Skeletal muscle satellite cell (primary cell): ENCODE data around the gene DENND4A.
A peak's percentile ranks its signal among the peaks of the same experiment; 100 is the strongest.
"Not testable (repeated sequence)": the region's sequence is repeated elsewhere in the genome, so short reads cannot be mapped to it uniquely, and the experiment has no call there.

Experiments used
- H3K27me3 ChIP-seq: 2 replicates; pipeline ENCODE4 v1.7.0; 2013; ENCODE audit warnings: low read length; ENCODE audit not compliant: control insufficient read depth, insufficient read depth
- H3K36me3 ChIP-seq: 2 replicates; pipeline ENCODE4 v1.7.0; 2013; ENCODE audit warnings: mild to moderate bottlenecking, control low read depth, low read length; ENCODE audit not compliant: insufficient read depth
- H3K4me1 ChIP-seq: 2 replicates; pipeline ENCODE4 v1.7.0; 2013; ENCODE audit warnings: low read length; ENCODE audit not compliant: control insufficient read depth, insufficient read depth
- H3K4me2 ChIP-seq: 2 replicates; pipeline ENCODE4 v1.7.0; 2013; ENCODE audit warnings: mild to moderate bottlenecking, low read length
- H3K4me3 ChIP-seq: 2 replicates; pipeline ENCODE4 v1.7.0; 2013; ENCODE audit warnings: low read length
- H3K9ac ChIP-seq: 2 replicates; pipeline ENCODE4 v1.7.0; 2013; ENCODE audit warnings: mild to moderate bottlenecking, low read depth, low read length, moderate library complexity
- H3K9me3 ChIP-seq: replicated peaks from 2 replicates; pipeline ENCODE4 v1.7.0; 2013; ENCODE audit warnings: mild to moderate bottlenecking, control low read depth, low read length

The DENND4A gene

DNA sequence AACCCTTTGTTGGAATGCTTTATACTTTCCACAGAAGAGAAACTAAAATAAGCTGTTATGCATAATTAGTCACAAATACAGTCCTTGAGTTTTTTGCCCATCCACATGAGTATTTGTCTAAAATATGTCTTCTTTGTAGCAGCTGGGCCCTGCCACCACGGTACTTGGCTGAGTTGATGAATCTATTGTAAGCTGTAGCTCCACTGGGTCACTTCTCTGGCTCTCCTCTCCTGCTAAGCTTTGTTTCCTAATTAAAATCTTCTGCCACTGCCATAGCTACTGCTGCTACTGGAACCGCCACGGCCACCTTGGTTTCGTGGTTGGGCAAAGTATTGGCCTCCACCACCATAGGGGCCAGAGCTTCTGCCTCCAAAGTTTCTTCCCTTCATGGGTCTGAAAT is 23.9 kb upstream of the DENND4A start:
- H3K9ac ChIP-seq, H3K27me3 ChIP-seq, H3K36me3 ChIP-seq, H3K4me3 ChIP-seq, H3K4me2 ChIP-seq, H3K9me3 ChIP-seq, H3K4me1 ChIP-seq: not testable (repeated sequence)

- not testable (repeated sequence) for H3K9me3 ChIP-seq, H3K4me1 ChIP-seq, H3K36me3 ChIP-seq, H3K4me3 ChIP-seq, H3K4me2 ChIP-seq, H3K9ac ChIP-seq, H3K27me3 ChIP-seq
These were observed 22.2 kb upstream of the DENND4A start for GRCh38 chr15:65814271-65814670.

DNA sequence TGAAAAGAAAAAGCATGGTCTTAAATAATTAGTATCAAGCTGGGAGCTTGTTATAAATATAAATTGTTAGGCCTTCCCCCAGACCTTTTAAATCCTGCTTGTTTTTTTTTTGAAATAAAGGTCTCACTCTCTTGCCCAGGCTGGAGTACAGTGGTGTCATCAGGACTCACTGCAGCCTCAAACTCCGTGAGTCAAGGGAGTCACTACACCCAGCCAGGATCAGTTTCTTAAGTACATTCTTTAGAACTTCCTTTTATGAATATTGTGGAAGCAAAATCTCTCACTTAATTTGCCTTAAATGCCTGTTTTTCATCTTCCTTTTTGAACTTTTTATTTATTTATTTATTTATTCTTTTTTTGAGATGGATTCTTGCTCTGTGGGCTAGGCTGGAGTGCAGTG is 20.8 kb upstream of the DENND4A start:
- Histone ChIP-seq H3K4me3 (no peak overlapping the region), H3K27me3 (peaks cover under 1% of the 10 kb centered on the region), H3K4me1 (no peaks in the 10 kb centered on the region), H3K9ac (no peak overlapping the region), H3K36me3 (no peaks in the 10 kb centered on the region), H3K9me3 (peaks cover 4% of the 10 kb centered on the region), H3K4me2 (no peak overlapping the region)

GRCh38 chr15:65812467-65812866 is 20.4 kb upstream of the DENND4A start:
- H3K4me3 ChIP-seq = no peak overlapping the region
- no peaks in the 10 kb centered on the region for H3K27me3 ChIP-seq
- peaks cover 4% of the 10 kb centered on the region for H3K9me3 ChIP-seq
- no peak overlapping the region for H3K4me2 ChIP-seq
- no peak overlapping the region for H3K9ac ChIP-seq
- no peaks in the 10 kb centered on the region for H3K4me1 ChIP-seq
- H3K36me3 ChIP-seq = no peaks in the 10 kb centered on the region

DNA sequence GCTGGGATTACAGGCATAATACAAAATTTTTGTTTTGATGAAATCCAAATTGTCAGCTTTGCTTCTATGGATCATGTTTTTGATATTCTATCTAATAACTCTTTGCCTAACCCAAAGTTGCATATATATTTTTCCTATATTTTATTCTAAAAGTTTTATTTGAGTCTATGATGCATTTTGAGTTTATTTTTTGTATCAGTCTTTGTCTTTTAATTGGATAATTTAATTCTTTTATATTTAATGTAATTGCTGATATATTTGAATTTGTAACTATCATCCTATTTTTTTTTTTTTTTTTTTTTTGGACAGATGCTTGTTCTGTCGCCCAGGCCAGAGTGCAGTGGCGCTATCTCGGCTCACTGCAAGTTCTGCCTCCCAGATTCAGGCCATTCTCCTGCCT is 19.7 kb upstream of the DENND4A start:
- Histone ChIP-seq H3K4me2 (no peak overlapping the region), H3K4me3 (no peak overlapping the region), H3K9me3 (peaks cover 4% of the 10 kb centered on the region), H3K4me1 (no peaks in the 10 kb centered on the region), H3K27me3 (no peaks in the 10 kb centered on the region), H3K9ac (no peak overlapping the region), H3K36me3 (no peaks in the 10 kb centered on the region)

DNA sequence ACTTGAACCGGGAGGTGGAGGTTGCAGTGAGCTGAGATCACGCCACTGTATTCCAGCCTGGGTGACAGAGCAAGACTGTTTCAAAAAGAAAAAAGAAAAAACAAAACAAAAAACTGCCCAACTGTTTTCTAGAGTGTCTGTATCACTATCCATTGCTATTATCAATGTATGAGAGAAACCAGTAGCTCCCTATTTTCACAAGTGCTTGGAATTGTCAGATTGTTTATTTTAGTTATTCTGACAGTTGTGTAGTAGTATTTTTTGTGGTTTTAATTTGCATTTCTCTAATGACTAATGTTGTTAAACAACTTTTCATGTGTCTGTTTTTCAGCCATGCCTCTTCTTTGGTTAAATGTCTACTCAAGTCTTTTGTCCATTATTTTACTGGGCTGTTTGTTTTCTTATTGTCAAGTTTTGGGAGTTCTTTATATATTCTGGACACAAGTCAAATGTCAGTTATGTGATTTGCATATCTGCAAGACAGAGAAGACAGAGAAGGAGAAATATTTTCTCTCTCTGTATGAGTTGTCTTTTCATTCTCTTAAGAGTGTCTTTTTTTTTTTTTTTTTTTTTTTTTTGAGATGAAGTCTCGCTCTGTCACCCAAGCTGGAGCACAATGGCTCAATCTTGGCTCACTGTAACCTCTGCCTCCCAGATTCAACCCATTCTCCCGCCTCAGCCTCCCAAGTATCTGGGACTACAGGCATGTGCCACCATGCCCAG is 19.1 kb upstream of the DENND4A start:
- H3K27me3 ChIP-seq, H3K9me3 ChIP-seq, H3K4me1 ChIP-seq, H3K9ac ChIP-seq, H3K4me3 ChIP-seq, H3K4me2 ChIP-seq, H3K36me3 ChIP-seq: not testable (repeated sequence)

- H3K27me3 ChIP-seq = no peaks in the 10 kb centered on the region
- no peak overlapping the region for H3K4me3 ChIP-seq
- H3K9me3 ChIP-seq = no peaks in the 10 kb centered on the region
- H3K36me3 ChIP-seq = no peaks in the 10 kb centered on the region
- peaks cover 3% of the 10 kb centered on the region for H3K4me1 ChIP-seq
- no peak overlapping the region for H3K4me2 ChIP-seq
- H3K9ac ChIP-seq = no peak overlapping the region
These were observed 14.3 kb upstream of the DENND4A start for GRCh38 chr15:65806397-65806796.

GRCh38 chr15:65805019-65805745 is 13.1 kb upstream of the DENND4A start:
- Histone ChIP-seq H3K36me3 (no peaks in the 10 kb centered on the region), H3K4me2 (no peak overlapping the region), H3K27me3 (no peaks in the 10 kb centered on the region), H3K9ac (no peak overlapping the region), H3K4me3 (no peak overlapping the region), H3K4me1 (peaks cover 3% of the 10 kb centered on the region), H3K9me3 (no peaks in the 10 kb centered on the region)

DNA sequence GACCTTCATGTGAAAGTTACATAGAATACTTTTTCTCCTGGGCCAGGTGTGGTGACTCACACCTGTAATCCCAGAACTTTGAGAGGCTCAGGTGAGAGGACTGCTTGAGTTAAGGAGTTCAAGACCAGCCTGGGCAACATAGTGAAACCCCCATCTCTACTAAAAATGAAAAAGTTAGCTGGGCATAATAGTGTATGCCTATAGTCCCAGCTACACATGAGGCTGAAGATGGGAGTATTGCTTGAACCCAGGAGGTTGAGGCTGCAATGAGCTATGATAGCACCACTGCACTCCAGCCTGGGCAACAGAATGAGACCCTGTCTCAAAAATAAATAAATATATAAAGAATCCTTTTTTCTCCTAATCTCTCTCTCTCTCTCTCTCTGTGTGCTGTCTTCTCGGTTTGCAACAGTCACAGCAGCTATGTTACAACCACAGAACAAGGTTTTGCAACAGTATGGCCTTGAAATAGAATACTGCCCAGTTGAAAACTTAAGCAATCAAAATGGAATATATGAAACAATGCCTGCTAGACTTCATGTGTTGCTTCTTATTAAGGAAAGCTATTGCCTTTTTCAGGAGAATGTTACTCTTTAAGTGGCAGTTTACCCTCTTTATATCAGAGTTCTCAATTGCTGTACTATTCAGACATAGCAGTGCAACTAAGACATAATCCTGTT is 12.3 kb upstream of the DENND4A start:
- no peaks in the 10 kb centered on the region for H3K27me3 ChIP-seq
- no peak overlapping the region for H3K4me2 ChIP-seq
- no peak overlapping the region for H3K9ac ChIP-seq
- H3K9me3 ChIP-seq = no peaks in the 10 kb centered on the region
- peaks cover 3% of the 10 kb centered on the region for H3K4me1 ChIP-seq
- no peaks in the 10 kb centered on the region for H3K36me3 ChIP-seq
- H3K4me3 ChIP-seq = no peak overlapping the region

- H3K4me2 ChIP-seq = no peak overlapping the region
- H3K4me3 ChIP-seq = no peak overlapping the region
- H3K36me3 ChIP-seq = no peaks in the 10 kb centered on the region
- no peaks in the 10 kb centered on the region for H3K27me3 ChIP-seq
- H3K4me1 ChIP-seq = peaks cover 12% of the 10 kb centered on the region
- no peak overlapping the region for H3K9ac ChIP-seq
- no peaks in the 10 kb centered on the region for H3K9me3 ChIP-seq
These were observed 9.2 kb upstream of the DENND4A start for GRCh38 chr15:65801229-65801805.

DNA sequence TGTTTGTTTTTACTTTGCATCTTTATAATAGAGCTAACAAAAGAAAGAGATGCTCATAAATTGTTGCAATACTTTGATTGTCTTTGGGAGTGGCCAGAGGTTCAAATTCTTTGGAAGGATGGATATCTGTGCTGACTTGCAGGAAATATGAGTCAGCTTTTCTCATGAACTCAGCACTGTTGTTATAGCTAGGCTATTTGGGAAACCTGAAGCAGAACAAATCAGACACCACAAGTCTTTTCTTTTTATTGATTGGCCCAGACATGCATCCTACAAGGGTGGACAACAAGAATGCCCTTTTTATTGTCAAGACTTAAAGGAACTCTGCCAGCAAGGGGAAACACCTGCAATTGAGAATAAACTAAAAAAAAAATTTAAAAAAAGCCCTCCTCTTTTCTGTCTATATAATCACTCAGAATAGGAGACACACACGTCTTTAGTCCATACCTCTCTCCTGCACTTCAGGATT is 4.6 kb upstream of the DENND4A start:
- H3K36me3 ChIP-seq = no peaks in the 10 kb centered on the region
- peaks cover 19% of the 10 kb centered on the region for H3K4me1 ChIP-seq
- H3K4me2 ChIP-seq = peak overlapping the region; percentile 60
- no peaks in the 10 kb centered on the region for H3K27me3 ChIP-seq
- no peaks in the 10 kb centered on the region for H3K9me3 ChIP-seq
- no peak overlapping the region for H3K9ac ChIP-seq
- H3K4me3 ChIP-seq = no peak overlapping the region
